ENCODE data around the gene CRTAP.
A peak's percentile ranks its signal among the peaks of the same experiment; 100 is the strongest.
"Not testable (repeated sequence)": the region's sequence is repeated elsewhere in the genome, so short reads cannot be mapped to it uniquely, and the experiment has no call there.

CRTAP gene

DNA sequence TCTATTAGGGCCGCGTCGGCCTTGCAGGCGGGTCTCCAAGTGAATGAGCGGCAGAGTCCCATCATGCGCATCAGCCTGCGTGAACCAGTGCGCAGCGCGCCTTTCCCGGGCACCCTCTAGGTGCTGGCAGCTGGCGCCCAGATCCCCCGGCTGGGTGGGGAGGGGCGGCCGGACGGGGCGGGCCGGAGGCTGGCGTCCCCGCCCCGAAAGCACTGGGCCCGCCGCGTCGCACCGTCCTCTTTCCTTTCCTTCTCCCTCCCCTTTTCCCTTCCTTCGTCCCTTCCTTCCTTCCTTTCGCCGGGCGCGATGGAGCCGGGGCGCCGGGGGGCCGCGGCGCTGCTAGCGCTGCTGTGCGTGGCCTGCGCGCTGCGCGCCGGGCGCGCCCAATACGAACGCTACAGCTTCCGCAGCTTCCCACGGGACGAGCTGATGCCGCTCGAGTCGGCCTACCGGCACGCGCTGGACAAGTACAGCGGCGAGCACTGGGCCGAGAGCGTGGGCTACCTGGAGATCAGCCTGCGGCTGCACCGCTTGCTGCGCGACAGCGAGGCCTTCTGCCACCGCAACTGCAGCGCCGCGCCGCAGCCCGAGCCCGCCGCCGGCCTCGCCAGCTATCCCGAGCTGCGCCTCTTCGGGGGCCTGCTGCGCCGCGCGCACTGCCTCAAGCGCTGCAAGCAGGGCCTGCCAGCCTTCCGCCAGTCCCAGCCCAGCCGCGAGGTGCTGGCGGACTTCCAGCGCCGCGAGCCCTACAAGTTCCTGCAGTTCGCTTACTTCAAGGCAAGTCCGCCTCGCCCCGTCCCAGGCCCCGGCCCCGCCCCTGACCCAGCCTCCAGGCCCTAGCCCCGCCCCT is at the start of gene CRTAP:
Gene CRTAP, plus strand, starts transcription at position 243 of the 850 bp plus-strand sequence. Its CDS starts 64 bp downstream, at position 307.
- peak; percentile 74 to 83 for DNase-seq (ENCODE audit: low read depth in 2 of 2)

DNA sequence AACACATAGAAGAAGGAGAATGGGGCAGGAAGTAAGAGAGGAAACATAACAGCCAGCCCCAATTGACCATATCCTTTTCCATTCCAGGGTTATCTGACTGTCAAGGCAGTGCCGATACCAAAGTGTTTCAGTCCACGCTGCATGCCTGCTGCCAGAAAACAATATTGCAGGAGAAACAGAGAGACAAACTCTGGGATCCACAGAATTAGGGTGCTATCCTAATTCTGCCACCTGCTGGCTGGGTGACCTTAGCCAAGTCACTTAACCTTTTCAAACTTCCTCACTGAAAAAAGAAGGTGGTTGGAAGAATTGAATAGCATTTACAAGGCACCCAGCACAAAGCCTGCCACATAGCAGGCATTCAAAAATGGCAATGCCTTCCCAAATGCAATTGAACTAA is 48.9 kb upstream of the CRTAP start:
- peak in 1 of 2 experiments; percentile 25 for DNase-seq (ENCODE audit: low read depth in 2 of 2)

DNA sequence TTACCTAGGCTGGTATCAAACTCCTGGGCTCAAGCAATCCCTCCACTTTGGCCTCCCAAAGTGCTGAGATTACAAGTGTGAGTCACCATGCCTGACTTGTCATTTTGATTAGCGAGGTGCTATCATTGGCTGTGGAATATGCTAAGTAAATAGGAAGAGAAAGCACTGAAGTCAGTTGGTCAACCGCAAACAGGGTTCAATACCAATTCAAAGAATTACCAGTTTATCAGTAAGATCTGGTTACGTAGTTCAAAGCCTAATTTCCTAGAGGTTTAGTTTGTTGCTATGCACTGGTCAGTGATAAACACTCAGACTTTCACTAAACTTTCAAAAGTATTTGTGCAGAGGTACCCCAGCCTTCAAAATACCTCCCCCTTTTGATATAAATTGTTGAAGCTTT is 46.3 kb upstream of the CRTAP start:
- no peak for DNase-seq (ENCODE audit: low read depth in 2 of 2)

DNA sequence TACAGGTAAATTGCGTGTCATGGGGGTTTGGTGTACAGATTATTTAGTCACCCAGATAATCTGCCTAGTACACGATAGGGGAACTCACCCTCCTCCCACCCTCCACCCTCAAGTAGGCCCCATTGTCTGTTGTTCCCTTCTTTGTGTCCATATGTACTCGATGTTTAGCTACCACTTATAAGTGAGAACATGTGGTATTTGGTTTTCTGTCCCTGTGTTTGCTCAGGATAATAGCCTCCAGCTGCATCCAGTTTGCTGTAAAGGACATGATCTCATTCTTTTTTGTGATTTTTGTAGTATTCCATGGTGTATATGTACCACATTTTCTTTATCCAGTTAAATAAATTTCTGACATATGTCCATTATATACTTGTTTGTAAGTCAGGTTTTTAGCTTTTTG is 44.0 kb upstream of the CRTAP start:
- DNase-seq (ENCODE audit: low read depth in 2 of 2) = not testable (repeated sequence)

DNA sequence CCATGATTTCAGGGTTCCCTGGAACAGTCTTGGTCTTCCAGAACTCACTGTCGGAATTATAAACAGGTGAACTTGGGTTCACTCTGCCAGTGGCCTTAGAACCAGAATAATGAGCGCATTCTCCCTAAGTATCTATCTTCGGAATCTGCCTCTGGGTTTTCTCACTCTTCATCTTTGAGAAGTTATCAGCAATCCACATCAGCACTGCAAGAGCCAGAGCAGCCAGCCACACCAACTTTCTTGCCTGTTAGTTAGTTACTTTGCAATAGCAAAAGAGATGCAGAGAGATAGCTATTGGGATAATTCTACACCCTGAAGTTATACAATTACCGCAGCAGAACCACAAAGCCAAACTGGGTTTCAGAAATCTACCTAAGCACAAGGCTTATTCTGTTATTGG is 42.6 kb upstream of the CRTAP start:
- no peak for DNase-seq (ENCODE audit: low read depth in 2 of 2)

DNA sequence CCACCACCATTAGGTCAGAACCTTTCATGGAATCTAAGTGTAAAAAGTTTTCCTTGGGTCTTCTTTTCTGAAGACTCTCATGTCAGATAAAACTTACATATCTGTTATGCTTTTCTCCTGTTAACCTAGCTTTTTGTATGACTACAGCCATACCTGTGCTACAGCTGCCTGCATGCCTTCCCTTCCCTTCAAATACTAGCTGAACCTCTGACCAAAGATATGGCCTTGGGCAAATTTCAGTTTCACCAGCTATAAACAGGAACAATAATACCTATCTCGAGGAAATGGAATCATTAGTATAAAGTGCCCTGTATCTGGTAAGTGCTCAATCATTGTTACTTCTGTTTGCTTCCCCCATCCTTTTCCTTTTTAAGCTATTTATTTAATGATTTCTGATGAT is 41.9 kb upstream of the CRTAP start:
- no peak for DNase-seq (ENCODE audit: low read depth in 2 of 2)

DNA sequence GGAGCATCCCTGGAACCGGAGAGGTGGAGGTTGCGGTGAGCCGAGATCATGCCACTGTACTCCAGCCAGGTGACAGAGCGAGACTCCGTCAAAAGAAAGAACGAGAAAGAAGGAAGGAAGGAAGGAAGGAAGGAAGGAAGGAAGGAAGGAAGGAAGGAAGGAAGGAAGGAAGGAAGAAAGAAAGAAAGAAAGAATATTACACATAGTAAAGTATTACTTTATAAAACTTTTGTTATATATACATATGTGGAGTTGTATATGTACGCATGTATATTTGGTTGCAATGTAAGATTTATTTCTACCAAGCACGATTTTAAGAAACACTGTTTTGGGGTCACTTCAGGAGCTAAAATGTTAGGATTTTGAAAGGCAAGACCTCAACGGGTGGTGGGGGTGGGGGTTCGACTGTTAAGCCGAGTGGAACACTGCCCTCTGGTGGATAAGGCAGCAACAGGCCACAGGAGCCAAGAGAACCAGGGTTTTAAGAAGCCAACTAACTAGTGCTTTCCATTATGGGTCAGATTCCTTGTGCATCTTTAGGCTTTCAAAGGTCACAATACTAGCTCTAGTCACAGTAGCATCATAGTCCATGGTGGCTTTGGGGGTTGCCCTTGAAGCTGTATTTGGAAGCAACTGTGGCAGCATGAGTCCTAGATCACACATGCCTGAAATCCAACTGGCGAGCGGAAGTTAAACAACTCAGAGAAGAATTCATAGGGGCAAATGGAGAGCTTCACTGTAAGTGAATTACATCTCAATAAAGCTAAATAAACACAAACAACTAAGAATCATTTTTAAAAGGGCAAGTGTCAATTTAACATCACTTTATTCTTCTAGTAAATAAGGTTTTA is 39.4 kb upstream of the CRTAP start:
- peak; percentile 57 to 68 for DNase-seq (ENCODE audit: low read depth in 2 of 2)

DNA sequence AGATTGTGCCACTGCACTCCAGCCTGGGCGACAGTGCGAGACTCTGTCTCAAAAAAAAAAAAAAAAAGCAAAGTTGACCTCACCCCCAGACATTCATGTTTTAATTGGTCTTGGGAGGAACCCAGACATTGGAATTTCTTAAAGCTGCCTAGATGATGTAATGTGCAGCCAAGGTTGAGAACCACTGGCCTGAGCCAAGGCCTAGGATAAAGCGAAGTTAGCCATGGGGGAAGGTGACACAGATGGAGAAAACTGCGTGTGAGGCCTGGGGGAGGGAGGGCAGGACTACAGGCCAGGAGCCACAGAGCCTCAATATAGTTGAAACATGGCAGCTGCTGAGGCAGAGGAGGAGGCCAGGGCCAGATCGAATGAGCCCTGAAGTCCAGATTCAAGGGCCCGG is 37.8 kb upstream of the CRTAP start:
- DNase-seq (ENCODE audit: low read depth in 2 of 2) = no peak

DNA sequence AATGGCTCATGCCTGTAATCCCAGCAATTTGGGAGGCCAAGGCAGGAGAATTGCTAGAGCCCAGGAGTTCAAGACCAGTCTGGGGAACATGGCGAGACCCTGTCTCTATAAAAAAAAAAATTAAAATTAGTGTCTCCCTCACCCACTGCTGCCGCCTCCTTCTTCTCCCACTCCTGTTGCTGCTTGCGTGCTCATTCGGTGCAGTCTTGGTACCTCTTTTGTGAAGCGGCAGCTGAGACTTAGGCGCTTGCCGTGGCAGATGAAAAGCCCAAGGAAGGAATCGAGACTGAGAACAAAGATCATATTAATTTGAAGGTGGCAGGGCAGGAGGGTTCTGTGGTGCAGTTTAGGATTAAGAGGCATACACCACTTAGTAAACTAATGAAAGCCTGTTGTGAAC is 36.9 kb upstream of the CRTAP start:
- DNase-seq (ENCODE audit: low read depth in 2 of 2) = no peak

DNA sequence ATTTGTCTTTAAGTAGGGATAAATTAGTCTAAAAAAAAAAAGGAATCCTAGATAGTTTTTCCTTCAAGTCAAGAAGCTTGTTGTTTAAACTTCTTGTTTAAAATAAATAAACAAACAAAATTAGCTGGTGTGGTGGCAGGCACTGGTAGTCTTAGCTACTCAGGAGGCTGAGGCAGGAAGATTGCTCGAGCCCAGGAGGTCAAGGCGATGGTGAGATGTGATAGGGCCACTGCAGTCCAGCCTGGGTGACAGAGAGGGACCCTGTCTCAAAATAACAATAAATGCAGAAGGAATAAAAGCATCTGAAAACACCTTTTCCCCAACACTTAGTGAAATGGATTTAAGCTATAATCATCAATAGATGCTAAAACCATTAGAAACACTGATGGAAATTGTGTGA is 35.8 kb upstream of the CRTAP start:
- no peak for DNase-seq (ENCODE audit: low read depth in 2 of 2)

DNA sequence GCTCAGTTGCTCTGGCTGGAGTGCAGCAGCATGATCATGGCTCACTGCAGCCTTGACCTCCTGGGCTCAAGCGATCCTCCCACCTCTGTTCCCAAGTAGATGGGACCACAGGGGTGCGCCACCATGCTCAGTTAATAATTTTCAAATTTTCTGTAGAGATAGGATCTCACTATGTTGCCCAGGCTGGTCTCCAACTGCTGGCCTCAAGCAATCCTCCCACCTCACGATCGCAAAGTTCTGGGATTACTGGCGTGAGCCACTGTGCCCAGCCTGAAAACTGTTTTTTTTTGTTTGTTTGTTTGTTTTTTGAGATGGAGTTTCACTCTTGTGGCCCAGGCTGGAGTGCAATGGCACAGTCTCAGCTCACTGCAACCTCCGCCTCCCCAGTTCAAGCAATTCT is 34.0 kb upstream of the CRTAP start:
- DNase-seq (ENCODE audit: low read depth in 2 of 2) = not testable (repeated sequence)

DNA sequence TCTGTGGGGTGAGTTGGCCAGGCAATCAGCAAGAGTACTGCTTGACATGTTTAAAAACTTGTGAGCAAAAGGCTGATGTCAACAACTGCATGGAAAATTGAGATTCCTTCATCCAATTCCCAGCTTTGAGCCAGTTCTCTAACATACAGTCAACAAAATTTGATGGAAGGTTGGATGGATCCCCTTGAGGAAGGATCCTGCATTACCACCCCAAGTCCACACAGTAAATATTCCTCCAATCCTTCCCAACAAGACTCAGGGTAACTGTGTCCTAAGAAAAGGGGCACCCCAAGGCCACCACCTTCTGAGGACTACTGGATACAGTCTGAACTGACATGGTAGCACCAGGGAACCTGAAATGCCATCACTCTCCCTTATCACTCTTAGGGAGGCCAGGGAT is 32.0 kb upstream of the CRTAP start:
- DNase-seq (ENCODE audit: low read depth in 2 of 2) = no peak

DNA sequence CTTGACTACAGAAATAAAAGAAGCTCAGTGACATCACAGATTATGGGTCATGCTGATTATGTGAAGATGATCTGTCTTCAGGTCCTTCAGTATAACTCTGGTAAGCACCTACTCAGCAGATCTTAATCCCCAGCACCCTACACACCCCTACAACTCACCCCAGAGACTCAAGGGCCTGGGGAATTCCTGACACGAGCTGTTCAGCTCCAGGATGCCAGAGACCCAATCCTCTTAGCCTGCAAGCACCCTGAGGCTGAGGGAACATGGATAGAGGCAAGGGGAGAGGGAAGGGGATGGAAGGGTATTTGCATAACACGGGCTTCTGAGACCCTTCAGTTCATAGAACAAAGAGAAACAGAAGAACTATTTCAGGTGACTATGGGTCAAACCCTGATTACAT is 29.9 kb upstream of the CRTAP start:
- no peak for DNase-seq (ENCODE audit: low read depth in 2 of 2)

DNA sequence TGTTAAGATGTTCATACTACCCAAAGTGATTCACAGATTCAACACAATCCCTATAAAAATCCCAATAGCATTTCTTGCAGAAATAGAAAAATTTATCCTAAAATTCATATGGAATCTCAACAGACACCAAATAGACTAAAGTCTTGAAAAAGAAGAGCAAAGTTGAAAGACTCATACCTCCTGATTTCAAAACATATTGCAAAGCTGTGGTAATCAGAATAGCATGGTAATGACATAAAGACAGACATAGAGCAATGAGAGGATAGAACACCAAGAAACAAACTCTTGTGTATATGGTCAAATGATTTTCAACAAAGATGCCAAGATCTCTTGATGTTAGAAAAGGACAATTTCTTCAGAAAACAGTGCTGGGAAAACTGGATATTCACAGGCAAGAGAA is 25.1 kb upstream of the CRTAP start:
- DNase-seq (ENCODE audit: low read depth in 2 of 2) = no peak

DNA sequence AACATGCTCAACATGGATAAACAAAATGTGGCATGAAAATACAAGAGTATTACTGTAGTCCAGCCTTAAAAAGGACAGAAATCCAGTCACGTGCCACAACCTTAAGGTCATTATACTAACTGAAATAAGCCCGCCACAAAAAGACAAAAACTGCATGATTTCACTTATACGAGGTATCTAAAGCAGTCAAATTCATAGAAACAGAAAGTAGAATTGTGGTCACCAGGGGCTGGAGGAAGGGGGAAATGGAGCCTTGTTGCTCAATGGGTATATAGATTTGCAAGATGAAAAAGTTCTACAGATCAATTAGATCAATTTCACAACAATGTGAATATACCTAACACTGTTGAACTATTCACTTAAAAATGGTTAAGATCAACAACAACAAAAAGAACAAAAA is 24.3 kb upstream of the CRTAP start:
- DNase-seq (ENCODE audit: low read depth in 2 of 2) = no peak

DNA sequence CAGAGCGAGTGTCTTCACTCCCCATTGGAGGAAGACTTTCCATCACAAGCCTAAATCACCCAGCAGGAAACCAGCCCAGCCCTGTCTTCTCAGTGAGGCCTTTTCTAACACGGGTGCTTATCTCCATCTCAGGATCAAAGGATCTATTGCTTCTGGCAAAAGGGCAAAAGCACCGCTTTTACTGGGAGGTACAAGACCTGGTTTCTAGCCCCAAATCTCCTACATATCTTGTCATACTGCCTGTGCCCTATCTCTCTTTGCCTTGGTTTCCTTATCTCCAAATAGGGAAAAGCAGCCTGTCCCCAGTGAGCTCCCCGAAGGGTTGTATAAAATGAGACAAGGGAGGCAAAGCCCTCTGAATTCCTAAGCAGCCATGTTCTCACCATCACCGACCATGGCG is 22.1 kb upstream of the CRTAP start:
- DNase-seq (ENCODE audit: low read depth in 2 of 2) = no peak

DNA sequence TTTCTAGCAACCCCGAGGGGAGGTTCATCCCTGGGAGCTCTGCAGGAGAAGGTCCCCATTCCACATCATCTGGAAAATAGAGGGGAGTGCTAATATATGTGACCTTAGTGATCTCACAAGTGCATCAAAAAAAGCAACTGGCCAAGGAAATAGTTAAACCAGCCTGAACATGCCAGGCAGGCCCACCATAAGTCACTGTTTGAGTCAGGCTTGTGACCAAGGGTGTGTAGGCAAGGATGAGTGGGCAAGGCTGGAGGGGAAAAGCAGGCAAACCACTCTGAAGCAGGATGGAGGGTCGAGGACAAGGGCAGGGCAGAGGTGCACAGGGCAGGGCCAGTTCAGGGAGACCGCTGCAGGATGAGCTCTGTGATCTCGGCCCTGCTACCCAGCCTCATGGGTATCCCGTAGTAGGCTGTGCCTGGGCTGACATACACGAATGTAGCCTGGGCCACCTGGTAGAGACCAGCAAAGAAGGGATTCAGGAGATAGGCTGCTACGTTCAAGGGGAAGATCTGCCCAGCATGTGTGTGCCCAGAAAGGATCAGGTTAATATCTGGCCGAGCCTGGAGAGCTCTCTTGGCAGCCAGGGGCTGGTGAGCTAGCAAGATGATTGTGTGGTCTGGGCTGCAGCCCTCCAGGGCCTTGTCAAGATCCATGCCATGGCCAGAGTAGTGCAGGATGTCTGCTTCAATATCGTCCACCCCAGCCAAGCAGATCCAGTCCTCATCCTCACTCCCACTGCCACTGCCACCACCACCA is 21.1 kb upstream of the CRTAP start:
- DNase-seq (ENCODE audit: low read depth in 2 of 2) = no peak

DNA sequence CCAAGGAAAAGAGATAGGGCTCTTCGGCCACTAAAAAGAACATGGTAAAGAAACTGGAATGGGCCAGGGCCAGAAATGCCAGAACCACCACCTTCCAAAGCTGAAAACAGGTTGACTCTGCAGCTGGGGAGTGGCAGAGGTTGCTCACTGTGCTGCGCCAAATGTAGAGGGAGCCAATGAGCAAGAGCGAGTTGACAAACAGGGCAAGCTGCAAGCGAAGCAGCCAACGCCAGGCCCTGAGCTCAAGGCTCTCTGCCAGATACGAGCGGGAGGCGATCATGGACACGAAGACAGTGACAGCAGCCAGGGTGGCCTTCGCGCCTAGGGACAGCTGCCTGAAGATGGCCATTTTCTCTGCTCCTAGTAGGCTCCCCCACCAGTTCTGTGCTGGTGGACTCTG is 20.0 kb upstream of the CRTAP start:
- no peak for DNase-seq (ENCODE audit: low read depth in 2 of 2)

DNA sequence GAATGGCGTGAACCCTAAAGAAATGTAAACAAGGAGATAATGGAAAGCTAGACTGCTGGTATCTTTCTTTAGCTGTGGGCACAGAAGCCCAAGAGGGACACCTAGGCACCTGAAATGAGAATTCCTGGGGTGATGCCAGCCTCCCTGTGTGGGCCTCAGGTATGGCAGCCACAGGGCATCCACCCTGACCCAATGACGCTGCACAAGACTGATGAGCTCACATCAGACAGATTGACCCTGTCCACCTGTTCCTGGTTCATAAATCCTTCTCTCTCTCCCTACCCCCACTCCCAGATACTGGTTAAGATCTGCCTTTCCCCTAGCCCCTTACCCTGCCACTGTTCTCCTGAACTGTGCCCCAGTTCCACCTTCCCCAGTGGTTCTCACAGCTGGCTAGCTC is 18.4 kb upstream of the CRTAP start:
- DNase-seq (ENCODE audit: low read depth in 2 of 2) = no peak

DNA sequence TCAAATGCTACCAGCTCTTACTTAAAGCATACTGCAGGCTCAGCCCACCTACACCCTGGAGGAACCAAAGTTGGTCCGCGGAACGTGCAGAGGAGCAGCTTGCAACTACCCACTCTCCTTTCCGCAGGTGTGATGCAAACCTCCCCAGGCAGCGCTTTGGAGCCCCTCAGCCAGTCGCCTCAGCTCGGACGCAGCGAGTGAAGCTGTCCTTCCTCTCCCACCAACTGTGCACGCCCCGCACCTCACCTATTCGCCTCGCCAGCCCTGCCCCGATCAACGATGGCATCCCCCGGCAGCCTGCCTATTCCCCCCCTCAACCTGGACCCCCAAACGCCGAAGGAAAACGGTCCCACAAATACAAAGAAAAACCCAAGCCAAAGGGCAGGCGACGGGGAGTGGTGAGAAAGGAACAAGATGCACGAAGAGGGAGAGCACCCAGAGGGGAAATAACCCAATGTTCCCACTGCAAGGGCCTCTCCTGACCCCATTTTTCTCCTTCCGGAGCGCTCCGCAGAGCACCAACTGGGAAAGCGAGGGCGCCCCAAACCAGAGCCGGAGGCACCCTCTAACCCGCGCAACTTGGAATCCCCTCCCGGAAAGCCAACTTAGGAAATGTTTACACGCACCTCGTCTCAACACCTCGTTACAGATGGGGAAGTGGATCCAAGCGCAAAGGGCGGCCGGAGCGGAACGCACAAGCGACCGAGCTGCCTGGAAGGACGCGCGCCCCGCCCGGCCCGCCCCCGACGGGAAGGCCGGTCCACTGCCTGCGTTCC is 17.5 kb upstream of the CRTAP start:
- peak; percentile 17 to 26 for DNase-seq (ENCODE audit: low read depth in 2 of 2)

DNA sequence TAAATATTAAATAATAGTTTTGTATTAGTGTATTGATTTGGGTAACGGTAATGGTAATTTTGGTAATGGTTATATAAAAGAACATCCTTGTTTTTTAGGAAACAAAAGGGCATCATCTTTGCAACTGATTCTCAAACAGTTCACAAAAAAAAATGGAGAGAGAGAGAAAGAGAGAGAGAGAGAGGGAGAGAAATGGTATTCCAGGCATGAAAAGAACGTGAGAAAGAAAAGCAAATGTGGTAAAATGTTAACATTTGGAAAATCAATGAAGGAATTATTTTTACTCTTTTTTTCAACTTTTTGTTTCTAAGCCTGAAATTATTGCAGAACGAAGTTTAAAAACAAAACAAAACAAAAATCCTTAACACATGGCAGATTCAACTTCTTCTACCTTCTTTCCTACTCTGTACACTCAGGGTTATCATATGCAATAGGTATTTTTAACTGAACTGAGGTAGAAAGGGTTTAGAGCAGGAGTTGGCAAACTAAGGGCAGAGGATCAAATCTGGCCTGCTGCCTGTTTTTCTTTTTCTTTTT is 14.6 kb upstream of the CRTAP start:
- no peak for DNase-seq (ENCODE audit: low read depth in 2 of 2)

Data from stimulated activated CD4-positive, alpha-beta T cell treated with anti-CD3 and anti-CD28 coated beads, Interleukin-12 subunit alpha, Interleukin-12 subunit beta, amount 100 ng/mL, for 24 hours (primary cell).